Choroid plexus epithelial cell (primary cell): ENCODE data around the gene WDFY2.

Experiments used
- DNase-seq: peaks from one replicate; pipeline ENCODE4 v3.0.0-alpha.2; 2010; ENCODE audit warnings: low read depth
- H3K4me3 ChIP-seq: 2 replicates; pipeline ENCODE4 v1.5.1; 2011; ENCODE audit warnings: low read depth, mild to moderate bottlenecking, control low read depth, low read length, moderate library complexity
- TF ChIP-seq, protein P1 (sequence below): conservative IDR thresholded peaks from 2 replicates; pipeline ENCODE4 v1.5.1; 2011; ENCODE audit warnings: low read depth, mild to moderate bottlenecking, control low read depth, inconsistent platforms, low read length, moderate library complexity

The WDFY2 gene

DNA sequence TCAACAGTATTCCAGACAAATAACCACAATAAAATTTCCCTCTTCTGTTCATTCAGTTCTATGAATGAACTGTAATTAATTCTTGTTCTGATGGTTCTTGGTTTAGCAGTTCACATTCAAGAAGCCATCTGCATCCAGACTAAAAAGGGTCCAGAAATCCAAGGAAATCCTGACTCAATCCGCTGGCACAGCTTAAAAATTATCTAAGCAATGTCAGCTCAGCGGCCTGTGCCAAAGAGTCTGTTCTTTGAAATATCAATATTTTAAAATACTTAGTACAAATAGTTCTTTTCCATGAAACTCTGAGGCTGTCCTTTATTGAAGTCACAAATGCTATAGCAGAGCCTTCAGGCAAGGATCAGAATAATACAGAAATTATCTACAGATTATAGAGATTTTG lies 162.5 kb downstream of the WDFY2 start:
- no peak overlapping the region for H3K4me3 ChIP-seq
- DNase-seq: no peak
- TF ChIP-seq, protein P1, sequence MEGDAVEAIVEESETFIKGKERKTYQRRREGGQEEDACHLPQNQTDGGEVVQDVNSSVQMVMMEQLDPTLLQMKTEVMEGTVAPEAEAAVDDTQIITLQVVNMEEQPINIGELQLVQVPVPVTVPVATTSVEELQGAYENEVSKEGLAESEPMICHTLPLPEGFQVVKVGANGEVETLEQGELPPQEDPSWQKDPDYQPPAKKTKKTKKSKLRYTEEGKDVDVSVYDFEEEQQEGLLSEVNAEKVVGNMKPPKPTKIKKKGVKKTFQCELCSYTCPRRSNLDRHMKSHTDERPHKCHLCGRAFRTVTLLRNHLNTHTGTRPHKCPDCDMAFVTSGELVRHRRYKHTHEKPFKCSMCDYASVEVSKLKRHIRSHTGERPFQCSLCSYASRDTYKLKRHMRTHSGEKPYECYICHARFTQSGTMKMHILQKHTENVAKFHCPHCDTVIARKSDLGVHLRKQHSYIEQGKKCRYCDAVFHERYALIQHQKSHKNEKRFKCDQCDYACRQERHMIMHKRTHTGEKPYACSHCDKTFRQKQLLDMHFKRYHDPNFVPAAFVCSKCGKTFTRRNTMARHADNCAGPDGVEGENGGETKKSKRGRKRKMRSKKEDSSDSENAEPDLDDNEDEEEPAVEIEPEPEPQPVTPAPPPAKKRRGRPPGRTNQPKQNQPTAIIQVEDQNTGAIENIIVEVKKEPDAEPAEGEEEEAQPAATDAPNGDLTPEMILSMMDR: no peak

DNA sequence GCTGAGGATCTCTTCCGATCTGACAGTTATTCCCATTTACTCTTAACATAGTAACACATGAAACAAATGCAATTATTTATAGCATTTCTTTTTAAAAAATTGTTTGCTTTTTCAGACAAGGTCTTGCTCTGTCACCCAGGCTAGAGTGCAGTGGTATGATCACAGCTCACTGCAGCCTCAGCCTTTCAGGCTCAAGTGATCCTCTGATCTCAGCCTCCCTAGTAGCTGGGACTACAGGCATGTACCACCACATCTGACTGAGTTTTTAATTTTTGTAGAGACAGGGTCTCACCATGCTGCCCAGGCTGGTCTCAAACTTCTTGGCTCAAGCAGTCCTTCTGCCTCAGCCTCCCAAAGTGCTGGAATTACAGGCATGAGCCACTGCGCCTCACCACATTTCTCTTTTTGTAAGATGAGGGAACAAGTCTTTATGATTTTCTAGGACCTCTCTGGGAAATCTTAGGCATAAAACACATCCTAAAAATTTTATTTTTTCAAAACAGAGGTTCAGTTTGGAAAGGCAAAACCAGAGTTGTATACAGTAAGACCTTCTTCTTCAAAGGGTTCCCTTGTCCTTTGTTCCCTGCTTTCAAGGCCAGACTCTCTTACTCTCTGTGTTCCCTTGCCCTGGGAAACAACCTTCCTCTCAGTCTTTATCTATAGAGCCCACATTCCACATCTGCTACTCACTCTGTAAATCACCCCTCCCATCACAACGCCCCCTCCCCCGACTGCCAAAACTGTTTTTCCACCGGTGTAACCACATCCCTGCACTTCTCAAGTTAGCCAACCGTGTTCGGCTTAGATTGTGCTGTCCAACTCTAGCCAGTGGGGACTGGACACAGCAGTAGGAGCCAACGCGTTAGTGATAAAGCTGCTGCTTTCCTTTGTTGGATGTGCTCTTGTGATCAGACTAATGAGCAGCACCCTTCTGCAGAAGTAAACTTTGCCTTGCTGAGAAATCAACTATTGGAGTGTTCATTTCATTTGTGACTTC lies 163.5 kb downstream of the WDFY2 start:
- DNase-seq: no peak
- TF ChIP-seq, protein P1: no peak
- H3K4me3 ChIP-seq: no peak overlapping the region

- H3K4me3 ChIP-seq: no peak overlapping the region
- no peak for DNase-seq
- TF ChIP-seq, protein P1: no peak
Measured at GRCh38 chr13:51756651-51757050, 172.4 kb downstream of the WDFY2 start.

- TF ChIP-seq, protein P1: no peak
- no peak overlapping the region for H3K4me3 ChIP-seq
- DNase-seq: no peak
Measured at GRCh38 chr13:51758691-51759090, 174.4 kb downstream of the WDFY2 start.

DNA sequence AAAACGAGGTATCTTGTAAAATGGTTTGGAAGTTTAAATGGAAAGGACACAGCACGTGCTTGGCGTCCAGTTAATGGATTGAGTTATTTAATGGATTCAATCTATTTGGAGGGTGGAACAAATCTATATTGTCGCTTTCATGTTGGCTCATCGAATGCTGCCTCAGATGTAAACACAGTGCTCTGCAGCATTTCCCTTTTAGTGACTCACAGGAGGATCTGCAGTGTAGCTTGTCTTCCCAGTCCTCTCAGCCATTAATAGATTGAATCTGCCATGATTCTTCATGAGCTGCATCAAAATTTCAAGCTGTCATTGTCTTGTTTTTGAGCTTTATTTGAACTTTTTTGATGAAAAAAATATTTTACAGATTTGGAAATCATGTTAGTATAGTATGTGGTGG lies 175.0 kb downstream of the WDFY2 start:
- peak; percentile 63 for DNase-seq
- H3K4me3 ChIP-seq: no peak overlapping the region
- TF ChIP-seq, protein P1: no peak

DNA sequence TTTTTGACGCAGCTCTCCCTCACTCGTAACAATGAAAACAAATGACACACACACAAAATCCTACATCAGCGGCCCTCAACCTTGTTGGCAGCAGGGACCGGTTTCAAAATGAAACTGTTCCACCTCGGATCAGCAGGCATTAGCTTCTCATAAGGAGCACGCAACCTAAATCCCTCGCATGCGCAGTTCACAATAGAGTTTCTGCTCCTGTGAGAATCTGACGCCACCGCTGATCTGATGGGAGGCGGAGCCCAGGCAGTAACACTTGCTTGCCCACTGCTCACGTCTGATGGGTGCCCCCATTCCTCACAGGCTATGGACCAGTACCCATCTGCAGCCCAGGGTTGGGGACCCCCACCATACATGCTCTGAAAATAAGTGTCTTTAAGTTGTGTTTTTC lies 176.3 kb downstream of the WDFY2 start:
- no peak for DNase-seq
- H3K4me3 ChIP-seq: no peak overlapping the region

More for the DNA sequence above, 176.3 kb downstream of the WDFY2 start:
- TF ChIP-seq, protein P1: no peak
